Natural killer cell (primary cell): ENCODE measurements around the gene SPTLC3. TPM values are rescaled to one million over a fixed set of nuclear protein-coding genes. Genes with fewer than 3 reads are reported as not detected.

ENCODE experiments used
- ATAC-seq, 3 donors: fragments of 150-1000 bp in 2 of 3; fragments of 200-7000 bp in 1 of 3; cut with Tn5 transposase; 1 replicate in 1 of 3; 2 replicates in 2 of 3; pipeline ENCODE4 v1.10.0; 2021; ENCODE audit warnings: mild to moderate bottlenecking in 2 of 3, moderate library complexity in 2 of 3
- DNase-seq, 2 donors: peaks; one replicate each; pipeline versions ENCODE4 v3.0.0 to v3.0.0-alpha.2; 2013 to 2021; ENCODE audit warnings: mixed read lengths in 1 of 2
- H3K27ac ChIP-seq: one replicate; pipeline ENCODE4 v1.5.1; 2013; ENCODE audit warnings: mild to moderate bottlenecking, low read length
- H3K27me3 ChIP-seq: one replicate; pipeline ENCODE4 v1.6.1; 2013; ENCODE audit warnings: low read length; ENCODE audit not compliant: control insufficient read depth, insufficient read depth
- H3K36me3 ChIP-seq: one replicate; pipeline ENCODE4 v1.6.1; 2013; ENCODE audit warnings: low read length; ENCODE audit not compliant: control insufficient read depth, insufficient read depth
- H3K4me1 ChIP-seq: one replicate; pipeline ENCODE4 v1.6.1; 2013; ENCODE audit warnings: low read length; ENCODE audit not compliant: control insufficient read depth, insufficient read depth
- H3K4me3 ChIP-seq: one replicate; pipeline ENCODE4 v1.5.1; 2013; ENCODE audit warnings: low read length
- H3K9me3 ChIP-seq: one replicate; pipeline ENCODE4 v1.6.1; 2013; ENCODE audit warnings: low read length; ENCODE audit not compliant: control insufficient read depth, insufficient read depth
- H3K27ac Mint-ChIP-seq, 2 donors: one replicate each; pipeline ENCODE4 v1.8.0; 2022; ENCODE audit warnings: mild to moderate bottlenecking in 2 of 2, mixed read lengths in 2 of 2, moderate library complexity in 1 of 2
- H3K27me3 Mint-ChIP-seq, 2 donors: one replicate each; pipeline ENCODE4 v1.8.0; 2022; ENCODE audit warnings: low read depth in 2 of 2, mixed read lengths in 2 of 2
- H3K36me3 Mint-ChIP-seq: one replicate; pipeline ENCODE4 v1.8.0; 2022; ENCODE audit warnings: mixed read lengths
- H3K4me1 Mint-ChIP-seq, 2 donors: one replicate each; pipeline ENCODE4 v1.8.0; 2022; ENCODE audit warnings: mixed read lengths in 2 of 2
- H3K4me3 Mint-ChIP-seq: one replicate; pipeline ENCODE4 v1.8.0; 2022; ENCODE audit warnings: mild to moderate bottlenecking, moderate library complexity, mixed read lengths
- H3K9me3 Mint-ChIP-seq, 2 donors: one replicate each; pipeline ENCODE4 v1.8.0; 2022; ENCODE audit warnings: mixed read lengths in 2 of 2
- WGBS: methylation state at CpG from one replicate; pipeline ENCODE4 v1.1.7; 2013; ENCODE audit warnings: missing lambda C conversion rate; ENCODE audit not compliant: insufficient coverage; 5-methylcytosine and 5-hydroxymethylcytosine counted together
- intact Hi-C: fragments of 100-400 bp; cut with micrococcal nuclease; formaldehyde crosslinking; loops from one replicate; pipeline ENCODE4 v1.14.2; 2022
- total RNA-seq, 4 donors: library from RNA; stranded (reverse); fragments of 120-200 nt in 1 of 4; gene quantifications; one replicate each; pipeline versions ENCODE4 v1.2.3 to v1.2.4, GENCODE V29; 2013 to 2022
- TF ChIP-seq, protein P1 (sequence below): fragments of 200-600 bp; IDR thresholded peaks from one replicate; pipeline ENCODE4 v1.8.0; 2022; ENCODE audit warnings: antibody characterized with exemption

SPTLC3 gene
- total RNA-seq, 3 donors from 2014 or later (not counting 1 experiment from before 2014, with no cell fraction given): 1.5 to 4.6 (median 1.9) TPM

DNA sequence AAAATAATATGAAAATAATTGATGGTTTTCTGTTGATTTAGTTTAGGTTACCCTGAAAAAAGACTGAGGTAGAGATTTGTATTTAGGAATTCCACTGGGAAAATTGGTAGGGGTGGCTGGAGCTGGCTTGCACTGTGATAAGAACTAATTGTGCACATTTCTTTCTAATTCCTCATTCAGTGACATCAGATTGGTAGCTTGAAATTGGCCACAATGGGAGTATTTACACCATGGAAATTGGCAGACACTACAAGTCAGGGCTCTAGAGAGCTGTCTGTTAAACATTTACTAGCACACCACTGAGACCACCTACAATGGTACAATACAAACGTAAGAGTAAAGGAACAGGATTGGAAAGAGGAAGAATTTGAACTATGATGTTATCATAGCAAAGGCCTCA lies 160.3 kb downstream of the SPTLC3 start:
- no peak for ATAC-seq
- H3K27me3 ChIP-seq: no peaks in the 10 kb centered on the region
- DNase-seq: no peak
- H3K9me3 ChIP-seq: no peaks in the 10 kb centered on the region
- no peaks in the 10 kb centered on the region for H3K36me3 ChIP-seq
- 83% methylated on average over 1 of the region's 1 CpG for WGBS
- no peaks in the 10 kb centered on the region for H3K4me1 ChIP-seq
- no peak overlapping the region for H3K4me3 ChIP-seq
- no peak overlapping the region for H3K4me3 Mint-ChIP-seq
- H3K27ac Mint-ChIP-seq: no peak overlapping the region
- TF ChIP-seq, protein P1, sequence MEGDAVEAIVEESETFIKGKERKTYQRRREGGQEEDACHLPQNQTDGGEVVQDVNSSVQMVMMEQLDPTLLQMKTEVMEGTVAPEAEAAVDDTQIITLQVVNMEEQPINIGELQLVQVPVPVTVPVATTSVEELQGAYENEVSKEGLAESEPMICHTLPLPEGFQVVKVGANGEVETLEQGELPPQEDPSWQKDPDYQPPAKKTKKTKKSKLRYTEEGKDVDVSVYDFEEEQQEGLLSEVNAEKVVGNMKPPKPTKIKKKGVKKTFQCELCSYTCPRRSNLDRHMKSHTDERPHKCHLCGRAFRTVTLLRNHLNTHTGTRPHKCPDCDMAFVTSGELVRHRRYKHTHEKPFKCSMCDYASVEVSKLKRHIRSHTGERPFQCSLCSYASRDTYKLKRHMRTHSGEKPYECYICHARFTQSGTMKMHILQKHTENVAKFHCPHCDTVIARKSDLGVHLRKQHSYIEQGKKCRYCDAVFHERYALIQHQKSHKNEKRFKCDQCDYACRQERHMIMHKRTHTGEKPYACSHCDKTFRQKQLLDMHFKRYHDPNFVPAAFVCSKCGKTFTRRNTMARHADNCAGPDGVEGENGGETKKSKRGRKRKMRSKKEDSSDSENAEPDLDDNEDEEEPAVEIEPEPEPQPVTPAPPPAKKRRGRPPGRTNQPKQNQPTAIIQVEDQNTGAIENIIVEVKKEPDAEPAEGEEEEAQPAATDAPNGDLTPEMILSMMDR: no peak
- H3K27ac ChIP-seq: no peak overlapping the region
- intact Hi-C loops: no loop called here
- H3K27me3 Mint-ChIP-seq: peaks cover 9 to 12% of the 10 kb centered on the region in 2 donors
- H3K4me1 Mint-ChIP-seq: no peaks in the 10 kb centered on the region
- H3K36me3 Mint-ChIP-seq: no peaks in the 10 kb centered on the region
- H3K9me3 Mint-ChIP-seq: no peaks in the 10 kb centered on the region

DNA sequence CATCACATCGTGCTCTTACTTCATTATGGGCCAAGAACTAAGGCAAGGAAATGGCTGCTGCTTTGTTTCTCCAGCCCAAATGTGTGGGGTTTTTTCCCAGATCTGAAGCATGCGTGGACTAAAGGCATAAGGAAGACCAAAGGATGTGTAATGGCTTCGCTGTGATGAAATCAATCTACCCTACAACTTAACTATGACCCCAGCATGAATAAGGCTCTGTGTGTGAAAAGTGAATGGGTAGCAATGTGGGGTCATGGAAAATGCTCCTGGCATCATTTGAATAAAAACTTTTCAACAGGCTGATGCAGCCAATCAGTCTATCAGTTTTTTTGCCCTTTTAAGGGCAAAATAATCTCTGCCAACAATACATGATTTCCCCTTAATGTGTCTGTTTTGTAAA lies 162.0 kb downstream of the SPTLC3 start:
- H3K4me1 Mint-ChIP-seq: no peaks in the 10 kb centered on the region
- no peaks in the 10 kb centered on the region for H3K36me3 Mint-ChIP-seq
- no peak overlapping the region for H3K4me3 Mint-ChIP-seq
- no peaks in the 10 kb centered on the region for H3K4me1 ChIP-seq
- DNase-seq (no peak), ATAC-seq (no peak)
- no peaks in the 10 kb centered on the region for H3K9me3 Mint-ChIP-seq
- H3K27ac ChIP-seq: no peak overlapping the region
- no peaks in the 10 kb centered on the region for H3K36me3 ChIP-seq
- peaks cover 13 to 24% of the 10 kb centered on the region in 2 donors for H3K27me3 Mint-ChIP-seq
- H3K4me3 ChIP-seq: no peak overlapping the region
- TF ChIP-seq, protein P1: no peak
- no peaks in the 10 kb centered on the region for H3K27me3 ChIP-seq
- intact Hi-C loops: no loop called here
- H3K27ac Mint-ChIP-seq: no peak overlapping the region
- 91% methylated on average over 1 of the region's 3 CpGs for WGBS
- H3K9me3 ChIP-seq: no peaks in the 10 kb centered on the region

DNA sequence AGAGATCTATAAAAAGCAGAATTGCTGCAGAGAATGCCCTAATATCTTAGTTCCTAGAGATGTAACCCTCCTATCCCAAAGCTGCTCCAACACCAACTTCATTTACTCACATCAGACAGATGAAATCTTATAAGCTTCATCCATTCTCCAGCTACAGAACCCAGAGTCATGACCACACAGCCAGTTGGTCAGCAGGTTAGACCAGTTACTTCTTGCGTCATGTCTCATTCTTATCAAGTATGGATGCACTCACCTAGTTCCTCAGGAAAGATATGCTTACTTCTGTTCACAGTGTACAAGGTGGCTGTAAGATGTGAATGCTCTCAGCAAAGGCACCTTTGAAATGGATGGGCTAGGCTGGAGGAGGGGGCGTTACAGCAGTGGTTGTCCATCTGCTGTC lies 164.4 kb downstream of the SPTLC3 start:
- Histone ChIP-seq H3K9me3 (no peaks in the 10 kb centered on the region), H3K36me3 (no peaks in the 10 kb centered on the region), H3K4me1 (no peaks in the 10 kb centered on the region), H3K4me3 (no peak overlapping the region), H3K27ac (no peak overlapping the region), H3K27me3 (no peaks in the 10 kb centered on the region)
- Mint-ChIP-seq H3K4me3 (no peak overlapping the region), H3K27me3 (peaks cover 28 to 46% of the 10 kb centered on the region in 2 donors), H3K4me1 (no peaks in the 10 kb centered on the region), H3K27ac (no peak overlapping the region), H3K9me3 (no peaks in the 10 kb centered on the region), H3K36me3 (no peaks in the 10 kb centered on the region)
- TF ChIP-seq, protein P1: no peak
- 72% methylated on average over 2 of the region's 2 CpGs for WGBS
- ATAC-seq (no peak), DNase-seq (no peak)
- intact Hi-C loops: no loop called here

DNA sequence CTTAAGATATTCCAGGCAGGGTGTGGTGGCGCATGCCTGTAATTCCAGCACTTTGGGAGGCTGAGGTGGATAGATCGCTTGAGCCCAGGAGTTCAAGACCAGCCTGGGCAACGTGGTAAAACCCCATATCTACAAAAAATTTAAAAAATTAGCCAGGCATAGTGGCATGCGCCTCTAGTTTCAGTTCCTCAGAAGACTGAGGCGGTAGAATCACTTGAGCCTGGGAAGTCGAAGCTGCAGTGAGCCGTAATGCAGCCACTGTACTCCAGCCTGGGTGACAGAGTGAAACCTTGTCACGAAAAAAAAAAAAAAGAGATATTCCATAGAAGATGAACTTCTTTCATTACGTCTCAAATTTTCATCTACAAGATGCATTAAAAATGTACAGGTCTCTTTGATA lies 165.6 kb downstream of the SPTLC3 start:
- intact Hi-C loops: no loop called here
- peaks cover 28 to 49% of the 10 kb centered on the region in 2 donors for H3K27me3 Mint-ChIP-seq
- no peaks in the 10 kb centered on the region for H3K9me3 Mint-ChIP-seq
- no peak overlapping the region for H3K27ac Mint-ChIP-seq
- Histone ChIP-seq H3K4me1 (no peaks in the 10 kb centered on the region), H3K27ac (no peak overlapping the region), H3K36me3 (no peaks in the 10 kb centered on the region), H3K4me3 (no peak overlapping the region), H3K27me3 (no peaks in the 10 kb centered on the region), H3K9me3 (no peaks in the 10 kb centered on the region)
- H3K4me3 Mint-ChIP-seq: no peak overlapping the region
- DNase-seq (no peak), ATAC-seq (no peak)
- H3K36me3 Mint-ChIP-seq: no peaks in the 10 kb centered on the region
- no peaks in the 10 kb centered on the region for H3K4me1 Mint-ChIP-seq
- TF ChIP-seq, protein P1: no peak
- WGBS: 81% methylated on average over 8 of the region's 9 CpGs
